BLaER1 (cell line): ENCODE measurements around the gene LIMA1.
"Not testable (repeated sequence)": the region's sequence is repeated elsewhere in the genome, so short reads cannot be mapped to it uniquely, and the experiment has no call there.

Experiments
- H3K27ac ChIP-seq: shearing (Covaris generic); formaldehyde crosslinking; 2 replicates; pipeline ENCODE4 v1.8.1; 2022
- H3K27me3 ChIP-seq: shearing (Covaris generic); formaldehyde crosslinking; 2 replicates; pipeline ENCODE4 v1.8.1; 2022
- H3K36me3 ChIP-seq: shearing (Covaris generic); formaldehyde crosslinking; 2 replicates; pipeline ENCODE4 v1.8.1; 2022
- H3K4me1 ChIP-seq: shearing (Covaris generic); formaldehyde crosslinking; 2 replicates; pipeline ENCODE4 v1.8.1; 2022
- H3K4me2 ChIP-seq: shearing (Covaris generic); formaldehyde crosslinking; 2 replicates; pipeline ENCODE4 v1.8.1; 2022
- H3K4me3 ChIP-seq: shearing (Covaris generic); formaldehyde crosslinking; 2 replicates; pipeline ENCODE4 v1.8.1; 2022
- H3K9ac ChIP-seq: shearing (Covaris generic); formaldehyde crosslinking; 2 replicates; pipeline ENCODE4 v1.8.1; 2022
- H3K9me3 ChIP-seq: shearing (Covaris generic); formaldehyde crosslinking; 2 replicates; pipeline ENCODE4 v1.8.1; 2022
- H4K20me1 ChIP-seq: shearing (Covaris generic); formaldehyde crosslinking; 2 replicates; pipeline ENCODE4 v1.8.1; 2022
- Cebpa-rat ChIP-seq: shearing (Covaris generic); IDR thresholded peaks from 2 replicates; pipeline ENCODE4 v1.8.1; 2022

The LIMA1 gene

GRCh38 chr12:50248883-50249282 lies 34.4 kb downstream of the LIMA1 start:
- Histone ChIP-seq H4K20me1 (no peaks in the 10 kb centered on the region), H3K4me2 (no peak overlapping the region), H3K27ac (no peak overlapping the region), H3K4me1 (0 out of 2 replicates have a peak, but pooled peaks cover under 1% of the 10 kb centered on the region), H3K4me3 (no peak overlapping the region), H3K36me3 (no peaks in the 10 kb centered on the region), H3K9me3 (no peaks in the 10 kb centered on the region), H3K9ac (no peak overlapping the region), H3K27me3 (no peaks in the 10 kb centered on the region)
- no peak for TF ChIP-seq Cebpa-rat

GRCh38 chr12:50248411-50248810 lies 34.9 kb downstream of the LIMA1 start:
- no peaks in the 10 kb centered on the region for H3K36me3 ChIP-seq
- no peak overlapping the region for H3K4me2 ChIP-seq
- no peak for TF ChIP-seq Cebpa-rat
- H3K9me3 ChIP-seq, result no peaks in the 10 kb centered on the region
- H3K4me3 ChIP-seq, result no peak overlapping the region
- no peak overlapping the region for H3K27ac ChIP-seq
- H4K20me1 ChIP-seq, result no peaks in the 10 kb centered on the region
- no peaks in the 10 kb centered on the region for H3K4me1 ChIP-seq
- no peaks in the 10 kb centered on the region for H3K27me3 ChIP-seq
- H3K9ac ChIP-seq, result no peak overlapping the region

DNA sequence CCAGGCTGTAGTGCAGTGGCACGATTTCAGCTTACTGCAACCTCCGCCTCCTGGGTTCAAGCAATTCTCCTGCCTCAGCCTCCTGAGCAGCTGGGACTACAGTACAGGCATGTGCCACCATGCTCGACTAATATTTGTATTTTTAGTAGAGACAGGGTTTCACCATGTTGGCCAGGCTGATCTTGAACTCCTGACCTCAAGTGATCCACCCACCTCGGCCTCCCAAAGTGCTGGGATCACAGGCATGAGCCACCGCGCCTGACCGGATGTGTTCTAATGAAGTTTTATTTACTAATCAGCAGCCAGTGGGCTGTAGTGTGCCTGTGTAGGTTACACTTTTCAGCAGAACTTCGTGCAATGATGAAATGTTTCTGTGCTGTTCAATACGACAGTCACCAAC lies 35.7 kb downstream of the LIMA1 start:
- not testable (repeated sequence) for H3K9ac ChIP-seq, H4K20me1 ChIP-seq, H3K4me2 ChIP-seq, H3K36me3 ChIP-seq, H3K27me3 ChIP-seq, H3K4me1 ChIP-seq, H3K27ac ChIP-seq, H3K4me3 ChIP-seq, H3K9me3 ChIP-seq

DNA sequence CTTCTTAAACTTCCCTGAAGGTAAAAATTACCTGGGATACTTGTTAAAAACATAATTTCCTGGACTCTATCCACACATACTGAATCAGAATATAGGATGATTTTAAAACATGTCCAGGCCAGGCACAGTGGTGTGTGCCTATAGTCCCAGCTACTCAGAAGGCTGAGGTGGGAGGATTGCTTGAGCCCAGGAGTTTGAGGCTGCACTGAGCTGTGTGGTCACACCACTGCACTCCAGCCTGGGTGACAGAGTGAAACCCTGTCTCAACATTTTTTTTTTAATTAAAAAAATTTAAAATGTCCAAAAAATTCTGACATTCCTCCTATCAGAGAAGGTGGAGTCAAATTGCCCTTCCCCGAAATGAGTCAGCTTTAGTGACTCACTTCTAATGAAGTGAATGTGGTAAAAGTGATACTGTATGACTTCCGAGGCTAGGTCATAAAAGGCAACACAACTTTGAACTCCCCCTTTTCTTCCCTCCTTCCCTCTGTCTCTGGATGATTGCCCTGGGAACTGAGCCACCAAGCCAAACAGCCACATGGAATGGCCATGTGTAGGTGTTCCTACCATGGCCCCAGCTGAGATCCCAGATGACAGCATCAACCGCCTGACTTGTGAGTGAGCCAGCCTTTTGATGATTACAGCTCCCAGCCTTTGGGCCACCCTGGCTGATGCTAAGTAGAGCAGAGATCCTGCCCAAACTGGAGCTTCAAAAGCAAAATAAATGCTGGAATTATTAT lies 36.3 kb downstream of the LIMA1 start:
- Histone ChIP-seq H3K36me3 (no peaks in the 10 kb centered on the region), H3K9me3 (no peaks in the 10 kb centered on the region), H3K27ac (no peak overlapping the region), H3K4me3 (no peak overlapping the region), H3K4me1 (no peaks in the 10 kb centered on the region), H3K27me3 (no peaks in the 10 kb centered on the region), H3K4me2 (no peak overlapping the region), H3K9ac (no peak overlapping the region), H4K20me1 (no peaks in the 10 kb centered on the region)
- TF ChIP-seq Cebpa-rat, result no peak

DNA sequence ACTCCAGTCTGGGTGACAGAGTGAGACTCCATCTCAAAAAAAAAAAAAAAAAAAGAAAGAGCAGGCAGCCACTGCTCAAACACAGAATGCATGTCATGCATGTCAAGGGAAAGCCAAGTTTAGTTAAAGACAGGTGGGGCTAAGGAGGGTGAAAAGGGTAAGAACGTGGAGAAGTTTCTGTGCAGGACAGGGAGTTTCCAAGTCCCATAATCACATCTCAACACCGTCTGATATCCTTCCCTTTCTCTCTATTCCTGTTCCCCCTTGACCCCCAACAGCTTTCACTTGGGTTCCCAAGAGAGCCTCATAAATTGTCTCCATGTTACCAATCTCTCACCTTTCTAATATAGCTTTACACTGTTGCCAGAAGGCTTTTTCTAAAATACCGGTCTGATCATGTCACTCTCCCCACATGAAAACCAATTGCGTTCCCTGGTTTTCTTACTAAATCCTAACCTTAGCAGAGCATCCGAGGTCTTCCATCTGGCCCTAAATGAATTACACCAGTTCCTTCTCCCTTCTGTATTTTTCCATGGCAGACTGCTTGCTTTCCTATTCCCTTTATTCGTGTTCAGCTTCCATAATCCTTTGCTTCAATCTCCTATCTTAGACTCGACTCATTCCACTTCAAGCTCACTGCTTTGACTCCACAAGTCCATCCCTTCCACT lies 37.0 kb downstream of the LIMA1 start:
- Histone ChIP-seq H3K9ac (no peak overlapping the region), H3K4me2 (no peak overlapping the region), H3K27ac (no peak overlapping the region), H3K4me1 (no peaks in the 10 kb centered on the region), H3K27me3 (no peaks in the 10 kb centered on the region), H3K36me3 (no peaks in the 10 kb centered on the region), H3K9me3 (no peaks in the 10 kb centered on the region), H4K20me1 (no peaks in the 10 kb centered on the region), H3K4me3 (no peak overlapping the region)
- TF ChIP-seq Cebpa-rat, result no peak

GRCh38 chr12:50243507-50243906 lies 39.8 kb downstream of the LIMA1 start:
- Histone ChIP-seq H3K9ac (no peak overlapping the region), H3K27me3 (no peaks in the 10 kb centered on the region), H3K9me3 (no peaks in the 10 kb centered on the region), H3K4me1 (no peaks in the 10 kb centered on the region), H4K20me1 (no peaks in the 10 kb centered on the region), H3K27ac (no peak overlapping the region), H3K4me2 (no peak overlapping the region), H3K36me3 (no peaks in the 10 kb centered on the region), H3K4me3 (no peak overlapping the region)
- no peak for TF ChIP-seq Cebpa-rat

- no peak overlapping the region for H3K27ac ChIP-seq
- H3K4me1 ChIP-seq, result no peaks in the 10 kb centered on the region
- H3K27me3 ChIP-seq, result no peaks in the 10 kb centered on the region
- no peak overlapping the region for H3K4me2 ChIP-seq
- H3K36me3 ChIP-seq, result no peaks in the 10 kb centered on the region
- H3K9ac ChIP-seq, result no peak overlapping the region
- H3K4me3 ChIP-seq, result no peak overlapping the region
- no peak for TF ChIP-seq Cebpa-rat
- no peaks in the 10 kb centered on the region for H3K9me3 ChIP-seq
- no peaks in the 10 kb centered on the region for H4K20me1 ChIP-seq
These were observed 40.5 kb downstream of the LIMA1 start for GRCh38 chr12:50242751-50243191.

DNA sequence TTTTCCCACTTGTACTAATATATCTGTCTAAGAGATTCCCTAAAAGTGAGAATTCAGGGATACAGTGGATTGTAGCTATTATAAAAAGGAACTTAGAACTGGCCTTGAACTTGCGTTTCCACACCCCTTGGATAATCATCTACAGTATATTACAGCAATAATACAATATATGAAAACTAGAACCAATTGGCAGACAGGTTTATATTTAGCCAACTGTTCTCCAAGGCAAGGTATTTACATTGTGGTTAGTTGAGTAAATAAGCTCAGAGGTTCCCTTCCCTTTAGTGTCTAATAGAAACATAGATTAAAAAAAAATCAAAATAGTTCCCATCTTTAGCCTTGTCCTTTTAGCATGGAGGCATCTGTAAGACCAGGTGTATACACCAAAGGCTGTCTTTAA lies 42.1 kb downstream of the LIMA1 start:
- no peak overlapping the region for H3K4me3 ChIP-seq
- TF ChIP-seq Cebpa-rat, result no peak
- H3K9ac ChIP-seq, result no peak overlapping the region
- no peaks in the 10 kb centered on the region for H3K4me1 ChIP-seq
- no peak overlapping the region for H3K27ac ChIP-seq
- H3K4me2 ChIP-seq, result no peak overlapping the region
- H4K20me1 ChIP-seq, result no peaks in the 10 kb centered on the region
- no peaks in the 10 kb centered on the region for H3K27me3 ChIP-seq
- no peaks in the 10 kb centered on the region for H3K9me3 ChIP-seq
- H3K36me3 ChIP-seq, result no peaks in the 10 kb centered on the region

DNA sequence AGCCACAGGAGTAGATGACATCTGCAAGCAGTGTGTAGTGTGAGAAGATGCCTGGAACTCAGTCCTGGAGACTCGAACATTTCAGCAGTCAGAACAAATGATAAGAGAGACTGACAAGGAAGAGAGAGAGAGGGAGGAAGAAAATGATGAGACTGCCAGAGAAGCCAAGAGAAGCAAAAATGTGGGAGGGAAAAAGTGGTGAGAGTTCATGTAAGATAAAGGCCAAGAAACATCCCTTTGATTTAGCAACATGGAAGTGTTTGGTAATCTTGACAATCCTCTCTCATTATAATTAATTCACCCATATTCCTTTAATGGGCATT lies 42.6 kb downstream of the LIMA1 start:
- no peaks in the 10 kb centered on the region for H3K9me3 ChIP-seq
- H3K4me3 ChIP-seq, result no peak overlapping the region
- no peaks in the 10 kb centered on the region for H3K27me3 ChIP-seq
- H3K27ac ChIP-seq, result no peak overlapping the region
- H3K36me3 ChIP-seq, result no peaks in the 10 kb centered on the region
- no peaks in the 10 kb centered on the region for H3K4me1 ChIP-seq
- H3K9ac ChIP-seq, result no peak overlapping the region
- no peaks in the 10 kb centered on the region for H4K20me1 ChIP-seq
- no peak overlapping the region for H3K4me2 ChIP-seq
- TF ChIP-seq Cebpa-rat, result no peak

DNA sequence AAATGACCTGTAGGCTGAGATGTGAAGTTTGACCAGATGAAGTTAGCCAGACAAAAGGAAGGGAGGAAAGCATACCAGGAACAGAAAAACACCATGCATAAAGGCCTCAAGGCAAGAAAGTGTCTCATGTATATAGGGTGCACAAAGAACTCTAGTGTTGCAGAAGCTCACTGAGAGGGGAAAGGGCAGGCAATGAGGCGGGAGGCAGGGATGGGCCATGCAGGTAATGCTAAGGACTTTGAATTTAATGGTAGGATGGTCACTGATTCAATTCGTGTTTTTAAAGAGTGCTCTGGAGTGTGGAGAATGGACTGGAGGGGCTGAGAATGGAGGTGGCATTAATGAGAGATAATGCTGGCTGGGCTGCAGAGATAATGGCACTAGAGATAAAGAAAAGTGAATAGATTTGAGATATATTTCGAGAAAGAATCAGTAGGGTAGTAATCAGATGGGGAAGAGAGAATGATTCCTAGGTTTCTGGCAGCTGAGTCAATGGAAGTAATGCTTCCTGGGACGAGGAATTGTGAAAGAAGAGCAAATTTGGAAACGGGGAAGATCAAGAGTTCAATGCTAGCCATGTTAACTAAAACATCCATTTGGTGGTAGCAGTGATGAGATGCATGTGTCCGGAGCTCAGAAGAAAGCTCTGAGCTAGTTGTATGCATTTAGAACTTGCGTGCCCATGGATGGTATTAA lies 43.1 kb downstream of the LIMA1 start:
- no peak overlapping the region for H3K9ac ChIP-seq

More for the DNA sequence above, 43.1 kb downstream of the LIMA1 start:
- Histone ChIP-seq H3K27ac (no peak overlapping the region), H3K9me3 (no peaks in the 10 kb centered on the region), H3K27me3 (no peaks in the 10 kb centered on the region), H3K4me2 (no peak overlapping the region), H4K20me1 (no peaks in the 10 kb centered on the region), H3K4me3 (no peak overlapping the region), H3K4me1 (no peaks in the 10 kb centered on the region), H3K36me3 (no peaks in the 10 kb centered on the region)
- TF ChIP-seq Cebpa-rat, result no peak
